ENCODE measurements around the gene SLC43A2. TPM values are rescaled to one million over a fixed set of nuclear protein-coding genes. Genes with fewer than 3 reads are reported as not detected.

SLC43A2 gene
- total RNA-seq, 1 donor from 2014 or later, result 5.5 TPM

- ATAC-seq (no peak), DNase-seq (ENCODE audit: missing footprints) (no peak)
- intact Hi-C loops (cut with DNase I), result no loop called here
Observed at GRCh38 chr17:1601571-1601970, 27.1 kb downstream of the SLC43A2 start.

GRCh38 chr17:1598399-1599095 lies 30.1 kb downstream of the SLC43A2 start:
- intact Hi-C loops (cut with DNase I), result no loop called here
- DNase-seq (ENCODE audit: missing footprints), result peak; percentile 14
- no peak for ATAC-seq

- DNase-seq (ENCODE audit: missing footprints), result no peak
- intact Hi-C loops (cut with DNase I), result no loop called here
- no peak for ATAC-seq
Observed at GRCh38 chr17:1597861-1598342, 30.7 kb downstream of the SLC43A2 start.

- no peak for ATAC-seq
- DNase-seq (ENCODE audit: missing footprints), result no peak
- intact Hi-C loops (cut with DNase I), result no loop called here
Observed at GRCh38 chr17:1593630-1593931, 35.1 kb downstream of the SLC43A2 start.

GRCh38 chr17:1592751-1593629 lies 35.6 kb downstream of the SLC43A2 start:
- ATAC-seq (no peak), DNase-seq (ENCODE audit: missing footprints) (peak; percentile 39)
- intact Hi-C loops (cut with DNase I), result no loop called here

- ATAC-seq (no peak), DNase-seq (ENCODE audit: missing footprints) (peak; percentile 57)
- intact Hi-C loops (cut with DNase I), result no loop called here
Observed at GRCh38 chr17:1591474-1592090, 37.1 kb downstream of the SLC43A2 start.

GRCh38 chr17:1590747-1591473 lies 37.7 kb downstream of the SLC43A2 start:
- intact Hi-C loops (cut with DNase I), result no loop called here
- DNase-seq (ENCODE audit: missing footprints) (peak; percentile 25), ATAC-seq (no peak)

- DNase-seq (ENCODE audit: missing footprints), result peak; percentile 78
- intact Hi-C loops (cut with DNase I), result no loop called here
Observed at GRCh38 chr17:1590029-1590746, 38.4 kb downstream of the SLC43A2 start.

GRCh38 chr17:1588821-1589585 lies 39.6 kb downstream of the SLC43A2 start:
- ATAC-seq (no peak), DNase-seq (ENCODE audit: missing footprints) (no peak)
- intact Hi-C loops (cut with DNase I), result no loop called here

More at GRCh38 chr17:1590029-1590746, 38.4 kb downstream of the SLC43A2 start:
- ATAC-seq, result peak; percentile 90

- intact Hi-C loops (cut with DNase I), result no loop called here
- ATAC-seq (no peak), DNase-seq (ENCODE audit: missing footprints) (no peak)
Observed at GRCh38 chr17:1584167-1584566, 44.5 kb downstream of the SLC43A2 start.

GRCh38 chr17:1583556-1583955 lies 45.1 kb downstream of the SLC43A2 start:
- intact Hi-C loops (cut with DNase I), result no loop called here
- DNase-seq (ENCODE audit: missing footprints) (no peak), ATAC-seq (no peak)

GRCh38 chr17:1582374-1582773 lies 46.3 kb downstream of the SLC43A2 start:
- intact Hi-C loops (cut with DNase I), result no loop called here
- DNase-seq (ENCODE audit: missing footprints), result no peak

GRCh38 chr17:1580979-1581676 lies 47.5 kb downstream of the SLC43A2 start:
- intact Hi-C loops (cut with DNase I), result no loop called here
- DNase-seq (ENCODE audit: missing footprints) (no peak), ATAC-seq (no peak)

More at GRCh38 chr17:1582374-1582773, 46.3 kb downstream of the SLC43A2 start:
- ATAC-seq, result no peak

- intact Hi-C loops (cut with DNase I), result no loop called here
- DNase-seq (ENCODE audit: missing footprints) (no peak), ATAC-seq (no peak)
Observed at GRCh38 chr17:1578029-1578428, 50.6 kb downstream of the SLC43A2 start.

GRCh38 chr17:1577583-1578013 lies 51.0 kb downstream of the SLC43A2 start:
- intact Hi-C loops (cut with DNase I), result no loop called here
- peak; percentile 15 for ATAC-seq
- no peak for DNase-seq (ENCODE audit: missing footprints)

GRCh38 chr17:1577182-1577581 lies 51.5 kb downstream of the SLC43A2 start:
- ATAC-seq (peak; percentile 92), DNase-seq (ENCODE audit: missing footprints) (peak; percentile 93)
- intact Hi-C loops (cut with DNase I), result no loop called here

- ATAC-seq (no peak), DNase-seq (ENCODE audit: missing footprints) (no peak)
- intact Hi-C loops (cut with DNase I), result no loop called here
Observed at GRCh38 chr17:1576500-1576899, 52.1 kb downstream of the SLC43A2 start.
